GM18909 (cell line): ENCODE results near the gene CDC73.
"Not testable (repeated sequence)": the region's sequence is repeated elsewhere in the genome, so short reads cannot be mapped to it uniquely, and the experiment has no call there.

Source experiments
- ATAC-seq: cut with Tn5 transposase; IDR thresholded peaks from one replicate; pipeline ENCODE4 v1.9.1; 2021; ENCODE audit warnings: mild to moderate bottlenecking; ENCODE audit not compliant: unreplicated experiment, poor library complexity

CDC73 gene

DNA sequence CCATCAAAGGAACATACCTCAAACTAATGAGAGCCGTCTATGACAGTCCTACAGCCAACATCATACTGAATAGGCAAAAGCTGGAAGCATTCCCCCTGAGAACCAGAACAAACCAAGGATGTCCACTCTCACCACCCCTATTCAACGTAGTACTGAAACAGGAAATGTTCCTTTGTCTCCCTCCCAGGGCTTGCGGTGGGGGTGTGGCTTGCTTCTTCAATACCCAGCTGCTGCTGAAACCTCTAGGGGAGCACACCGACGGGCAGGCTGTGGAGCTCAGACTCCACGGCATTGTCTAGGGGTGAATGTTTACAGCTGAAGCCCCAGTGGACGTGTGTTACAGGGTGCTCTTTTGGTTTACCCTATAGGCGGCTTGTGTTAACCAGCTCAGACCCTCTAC, 95.1 kb downstream of the CDC73 start:
- no peak for ATAC-seq

DNA sequence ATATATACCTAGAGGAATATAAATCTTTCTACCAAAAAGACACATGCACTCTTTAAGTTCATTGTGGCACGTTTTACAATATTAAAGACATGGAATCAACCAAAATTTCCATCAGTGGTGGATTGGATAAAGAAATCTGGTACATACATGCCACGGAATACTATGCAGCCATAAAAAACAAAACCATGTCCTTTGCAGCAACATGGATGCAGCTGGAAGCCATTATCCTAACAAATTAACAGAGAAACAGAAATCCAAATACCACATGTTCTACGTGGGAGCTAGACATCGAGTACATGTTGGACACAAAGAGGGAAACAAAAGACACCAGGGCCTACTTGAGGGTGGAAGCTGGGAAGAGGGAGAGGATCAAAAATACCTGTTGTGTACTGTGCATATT, 97.6 kb downstream of the CDC73 start:
- no peak for ATAC-seq

DNA sequence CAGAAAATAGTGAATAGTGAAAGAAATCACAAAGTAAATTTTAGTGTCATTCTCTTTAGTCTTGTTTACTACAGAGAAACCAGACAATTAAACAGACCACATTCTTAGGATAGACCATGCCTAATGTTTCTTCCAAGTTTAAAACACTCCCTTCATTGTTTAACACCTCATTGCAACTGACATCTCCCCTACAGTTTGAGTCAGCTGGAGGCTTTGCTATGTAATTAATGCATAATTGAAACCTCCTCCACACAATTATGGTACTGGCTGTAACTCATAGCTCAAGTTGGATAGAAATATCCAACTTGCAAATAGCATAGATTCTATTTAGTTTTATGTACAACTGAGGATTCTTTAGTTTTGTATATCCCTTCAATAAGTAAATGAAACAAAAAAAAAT, 99.8 kb downstream of the CDC73 start:
- ATAC-seq, result no peak

DNA sequence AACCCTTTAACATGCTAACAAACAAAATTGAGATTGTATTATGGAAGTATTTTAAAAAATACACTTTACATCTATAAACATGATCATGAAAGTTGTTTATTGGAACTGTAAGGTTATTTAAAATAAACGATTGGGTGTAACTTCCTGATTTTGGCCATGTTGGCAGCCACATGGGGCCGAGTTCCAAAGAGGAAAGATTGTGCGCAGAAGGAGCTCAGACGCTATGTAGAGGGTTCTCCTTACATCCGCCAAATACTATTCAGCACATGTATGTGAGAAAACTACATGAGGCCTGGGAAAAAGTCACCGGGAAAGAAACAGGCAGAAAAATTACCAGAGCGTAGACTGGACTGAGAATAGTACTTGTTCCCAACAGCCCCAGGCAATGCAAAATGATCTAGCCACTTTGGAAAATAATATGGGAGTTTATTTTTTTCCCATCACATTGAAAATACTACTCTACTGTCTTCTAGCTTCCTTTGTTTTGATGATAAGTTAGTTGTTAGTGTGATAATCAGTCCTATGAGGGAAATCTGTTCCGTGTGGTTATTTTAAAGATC, 100.3 kb downstream of the CDC73 start:
- ATAC-seq, result no peak

DNA sequence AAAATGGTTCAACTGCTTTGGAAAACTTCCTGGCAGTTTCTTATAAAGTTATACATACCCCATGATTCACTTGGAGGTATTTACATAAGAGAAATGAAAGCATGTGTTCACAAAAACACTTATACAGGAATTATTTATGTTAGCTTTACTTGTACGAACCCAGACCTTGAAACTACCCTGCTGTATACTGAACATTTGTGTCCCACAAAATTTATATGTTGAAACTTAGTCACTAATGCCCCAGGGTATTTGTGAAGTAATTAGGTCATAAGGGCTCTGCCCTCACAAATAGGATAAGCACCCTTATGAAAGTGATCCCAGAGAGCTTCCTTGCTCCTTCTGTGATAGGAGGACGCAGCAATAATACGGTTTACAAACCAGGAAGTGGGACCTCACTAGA, 107.3 kb downstream of the CDC73 start:
- no peak for ATAC-seq

DNA sequence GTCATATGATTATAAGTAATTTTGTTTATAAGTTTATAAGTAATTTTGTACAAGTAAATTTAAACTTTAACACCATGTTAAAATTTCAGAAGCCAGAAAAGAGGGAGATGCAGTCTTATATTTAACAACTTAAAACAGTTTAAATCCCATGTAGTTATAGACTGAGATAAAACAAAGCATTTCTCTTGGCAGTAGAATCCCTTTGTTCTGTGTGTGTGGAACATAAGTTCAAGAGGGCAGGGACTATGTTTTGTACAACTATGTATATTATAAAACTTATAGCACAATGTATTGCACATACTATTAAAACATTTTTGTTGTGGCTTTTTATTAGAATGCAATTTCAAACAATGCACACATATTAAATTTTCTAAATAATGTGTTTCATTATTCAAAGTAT, 109.3 kb downstream of the CDC73 start:
- not testable (repeated sequence) for ATAC-seq

DNA sequence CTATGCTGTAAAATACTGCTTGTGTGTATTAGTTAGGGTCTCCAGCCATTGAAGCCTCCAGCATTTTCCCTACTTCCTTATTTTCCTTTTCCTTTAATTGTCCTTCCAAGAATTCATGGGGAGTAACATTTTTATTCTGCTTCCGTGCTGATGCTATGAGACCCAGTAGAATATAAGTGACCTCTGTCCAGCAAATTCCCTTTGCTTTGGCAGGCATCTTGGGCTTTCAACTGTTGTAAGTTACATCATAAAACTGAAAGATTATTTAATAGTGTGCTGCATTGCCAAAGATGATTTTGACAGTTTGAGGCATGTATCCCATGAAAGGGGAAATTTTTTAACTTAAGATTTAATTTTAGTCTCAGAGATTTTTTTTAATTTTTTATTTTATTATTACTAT, 112.7 kb downstream of the CDC73 start:
- ATAC-seq, result no peak

DNA sequence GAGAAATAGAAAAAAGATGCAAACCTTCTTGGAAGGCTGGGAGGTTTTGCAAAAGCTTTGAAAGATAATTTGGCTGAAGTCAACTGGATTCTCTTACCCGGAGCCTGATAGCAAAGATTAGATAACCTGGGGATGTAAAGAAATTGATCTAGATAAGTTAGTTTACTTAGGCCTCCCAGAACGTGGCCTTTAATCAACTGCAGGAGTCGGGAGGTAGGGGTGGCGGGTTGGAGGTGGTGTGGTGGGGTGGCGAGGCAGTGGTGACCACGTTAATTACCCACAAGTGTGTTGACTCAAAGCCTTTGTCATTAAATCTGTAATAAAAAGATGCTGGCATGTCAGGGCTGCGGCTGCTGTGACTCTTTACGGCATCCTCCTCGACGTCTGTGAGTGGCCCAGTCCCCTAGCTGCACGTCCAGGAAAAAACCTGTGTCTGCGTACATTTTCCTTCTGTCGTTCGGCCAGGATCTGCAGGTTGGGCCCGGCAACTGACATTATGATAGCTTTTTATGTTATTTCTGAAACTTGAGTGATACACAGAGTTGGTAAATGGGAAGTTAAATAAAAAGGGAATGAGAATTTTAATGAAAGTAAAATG, 115.6 kb downstream of the CDC73 start:
- ATAC-seq, result no peak

DNA sequence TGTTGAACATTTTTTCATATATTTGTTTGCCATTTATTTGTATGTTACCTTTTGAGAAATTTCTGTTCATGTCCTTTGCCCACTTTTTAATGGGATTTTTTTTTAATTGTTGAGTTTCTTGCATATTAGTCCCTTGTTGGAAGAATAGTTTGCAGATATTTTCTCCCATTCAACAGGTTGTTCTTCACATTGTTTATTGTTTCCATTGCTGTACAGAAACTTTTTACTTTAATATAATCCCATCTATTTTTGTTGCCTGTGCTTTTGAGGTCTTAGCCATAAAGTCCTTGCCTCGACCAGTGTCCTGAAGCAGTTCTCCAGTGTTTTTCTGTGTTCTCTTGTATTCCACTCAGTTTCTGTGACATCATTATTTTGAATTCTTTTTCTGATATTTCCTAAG, 118.8 kb downstream of the CDC73 start:
- ATAC-seq, result no peak

DNA sequence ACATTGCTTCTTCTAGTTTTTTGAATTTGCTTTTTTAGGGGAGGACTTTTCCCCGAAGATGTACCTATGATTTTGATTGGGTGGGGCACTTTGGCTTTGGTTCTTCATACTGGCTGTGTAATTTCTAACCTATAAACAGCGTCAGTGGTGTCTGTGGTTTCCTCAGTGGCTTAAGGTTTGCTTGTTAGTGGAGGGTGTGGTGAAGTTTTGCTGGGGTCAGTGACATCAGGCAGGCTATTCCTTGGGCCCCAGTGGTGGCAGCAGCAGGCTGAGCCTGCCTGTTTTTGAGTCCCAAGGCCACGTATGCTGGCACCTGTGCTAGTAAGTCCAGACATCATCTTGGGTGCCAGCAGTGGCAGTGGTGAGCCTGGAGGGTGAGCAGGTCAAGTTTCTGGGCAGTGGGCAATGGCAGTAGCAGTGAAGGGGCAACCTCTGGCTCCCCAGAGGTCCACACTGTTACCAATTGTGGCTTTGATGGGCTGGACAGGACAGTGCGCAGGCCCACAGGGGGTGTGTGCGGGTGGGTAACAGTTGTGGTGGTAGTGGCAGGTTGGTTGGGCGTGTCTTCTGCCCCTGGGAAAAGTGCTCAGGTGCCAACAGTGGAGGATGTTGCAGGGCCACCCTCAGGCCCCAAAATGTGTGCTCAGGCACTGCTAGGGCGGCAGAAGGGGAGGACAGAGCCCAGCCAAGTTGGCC, 119.4 kb downstream of the CDC73 start:
- ATAC-seq, result no peak

DNA sequence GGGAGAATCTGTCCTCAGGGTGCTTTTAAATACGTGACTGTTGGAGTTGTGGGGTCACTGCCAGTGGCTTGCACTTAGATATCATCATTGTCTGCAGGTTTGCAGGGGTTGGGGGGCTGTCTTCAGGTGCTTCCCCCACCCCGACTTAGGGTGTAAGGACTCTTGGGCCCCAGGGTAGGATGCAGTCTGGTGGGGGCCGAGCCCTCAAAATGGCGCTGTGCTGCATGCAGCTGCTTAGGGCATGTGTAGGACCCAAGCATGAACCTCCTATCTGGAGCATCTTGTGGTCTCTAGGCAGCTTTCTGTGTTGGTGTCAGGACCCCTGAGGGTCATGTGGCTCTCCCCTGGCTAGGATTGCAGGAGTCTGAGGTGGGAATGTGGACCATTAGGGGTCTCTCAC, 120.2 kb downstream of the CDC73 start:
- ATAC-seq, result no peak

DNA sequence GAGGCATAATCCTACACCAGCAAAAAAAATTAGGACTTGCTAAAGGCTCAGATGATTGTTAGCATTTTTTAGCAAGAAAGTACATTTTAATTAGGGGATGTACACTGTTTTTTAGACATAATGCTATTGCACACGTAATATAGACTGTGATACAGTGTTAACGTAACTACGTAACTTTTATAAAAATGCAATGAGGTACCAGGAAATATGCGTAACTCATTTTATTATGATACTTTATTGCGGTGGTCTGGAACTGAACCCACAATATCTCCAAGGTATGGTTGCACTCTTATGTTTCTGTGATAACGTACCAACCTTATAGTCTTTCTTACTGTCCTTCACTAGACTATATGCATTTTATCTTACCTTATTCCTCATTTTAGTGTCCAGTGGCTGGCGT, 127.4 kb downstream of the CDC73 start:
- no peak for ATAC-seq

DNA sequence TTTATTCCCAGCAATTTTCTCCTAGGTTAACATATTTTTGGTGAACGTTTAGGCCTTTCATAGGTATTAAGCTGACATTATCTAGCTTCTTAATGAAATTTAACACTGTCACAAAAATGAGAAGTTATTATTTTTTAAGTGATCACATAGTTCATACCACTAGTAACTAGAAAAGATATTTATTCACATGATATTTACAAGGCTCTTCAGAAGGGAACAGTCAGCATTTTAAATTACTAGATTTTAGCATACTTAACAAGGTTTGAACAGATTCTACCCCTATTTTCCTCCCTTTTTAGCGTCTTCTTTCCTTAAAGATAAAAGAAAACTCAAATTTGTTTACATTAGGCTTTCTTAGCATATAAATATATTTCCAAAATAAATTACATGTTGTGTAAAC, 130.1 kb downstream of the CDC73 start:
- ATAC-seq, result no peak

DNA sequence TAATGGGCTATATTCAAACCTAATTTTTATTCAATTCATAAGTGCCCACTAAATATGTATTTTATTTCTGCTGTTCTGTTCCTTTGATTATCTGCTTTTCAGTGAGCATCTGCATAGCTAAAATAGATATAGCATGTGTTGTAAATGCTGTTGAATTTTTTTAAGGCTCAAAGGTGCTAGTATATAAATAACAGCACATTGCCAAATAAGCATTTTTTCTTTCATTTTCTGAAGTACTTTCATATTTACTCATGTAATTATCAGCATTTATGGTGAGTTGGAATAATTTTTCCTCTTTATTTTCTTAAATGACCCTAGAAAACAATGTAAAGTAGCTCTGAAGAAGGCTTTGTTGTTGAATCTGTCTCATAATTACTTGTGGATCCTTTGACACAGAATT, 134.2 kb downstream of the CDC73 start:
- peak; percentile 43 for ATAC-seq

DNA sequence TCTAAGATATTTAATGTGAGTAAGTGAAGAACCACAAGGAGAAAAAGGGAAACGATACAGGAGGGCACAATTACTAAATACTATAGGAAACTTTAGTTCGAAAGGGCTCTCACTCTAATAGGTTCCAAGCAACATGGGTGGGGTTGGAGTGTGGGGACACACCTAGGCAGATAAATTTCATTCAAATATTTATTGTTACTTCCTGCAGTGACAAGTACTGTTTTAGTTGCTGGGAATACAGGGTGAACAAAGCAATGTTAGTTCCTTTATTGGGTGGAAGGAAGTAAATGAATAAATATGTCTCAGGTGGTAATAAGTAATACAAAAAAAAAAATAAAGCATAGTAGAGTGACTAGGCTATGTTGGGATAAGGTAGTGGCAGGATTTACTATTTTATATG, 137.8 kb downstream of the CDC73 start:
- no peak for ATAC-seq

DNA sequence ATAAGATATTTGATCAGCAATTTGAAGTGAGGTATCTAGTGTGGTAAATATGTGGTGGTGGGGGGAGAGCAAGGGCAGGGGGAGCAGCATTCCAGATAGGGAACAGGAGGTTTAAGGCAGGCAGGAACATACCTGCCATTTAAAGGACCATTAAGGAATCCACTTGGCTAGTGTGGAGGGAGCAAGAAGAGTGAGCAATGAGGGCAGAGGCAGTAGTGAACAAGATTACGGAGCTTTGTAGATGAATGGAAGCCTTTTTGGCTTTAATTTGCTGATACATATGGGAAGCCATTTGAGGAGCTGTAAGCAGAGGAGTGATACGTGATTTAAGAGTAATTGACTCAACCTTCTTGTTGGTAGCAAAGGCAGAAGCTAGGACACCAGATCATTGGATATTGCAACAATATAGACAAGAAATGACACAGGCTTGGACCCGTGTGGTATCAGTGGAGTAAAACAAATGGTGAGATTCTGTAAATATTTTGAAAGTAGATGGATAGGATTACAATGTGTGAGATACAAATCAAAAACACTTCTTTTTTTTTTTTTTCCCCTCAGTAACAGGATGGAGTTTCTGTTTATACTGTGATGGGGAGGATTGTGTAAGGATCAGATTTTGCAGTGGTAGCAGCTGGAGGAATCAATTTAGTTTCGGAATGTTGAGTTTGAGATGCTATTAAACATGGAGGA, 138.4 kb downstream of the CDC73 start:
- ATAC-seq, result no peak

DNA sequence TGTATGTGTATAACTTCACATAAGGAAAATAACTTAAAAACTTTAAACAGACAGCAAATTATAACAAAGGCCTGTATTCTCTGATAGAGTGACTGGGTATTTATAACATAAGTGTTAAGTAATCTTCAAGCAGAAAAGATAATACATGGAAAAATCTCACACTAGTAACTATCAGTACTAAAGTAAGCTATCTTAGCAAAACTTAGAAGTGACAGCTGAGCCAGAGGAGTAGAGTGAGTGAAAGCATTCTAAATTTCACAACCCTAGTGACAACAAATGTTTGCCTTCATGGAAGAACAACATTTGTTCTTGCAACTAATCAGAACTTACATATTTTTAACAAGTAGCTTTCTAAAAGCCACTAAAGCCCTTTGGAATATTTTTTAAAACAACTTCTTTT, 139.1 kb downstream of the CDC73 start:
- no peak for ATAC-seq

DNA sequence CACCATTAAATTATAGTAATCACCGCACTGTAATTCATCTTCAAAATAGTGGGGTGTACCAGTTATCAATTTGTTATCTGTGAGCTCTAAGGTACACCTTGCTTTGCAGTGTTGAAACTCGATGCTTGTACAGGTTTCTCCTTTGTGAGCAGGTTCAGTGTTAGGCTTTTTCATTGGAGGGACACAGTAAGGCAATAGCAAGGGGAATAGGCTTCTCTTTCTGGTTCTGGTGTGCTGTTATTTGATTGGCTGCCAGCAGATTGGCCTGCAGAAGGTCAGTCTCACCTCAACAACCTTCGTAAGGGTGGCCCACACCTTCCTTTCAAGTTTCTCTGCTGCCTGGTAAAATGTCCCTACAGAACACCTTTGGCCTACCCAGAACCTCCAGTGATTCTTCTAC, 140.8 kb downstream of the CDC73 start:
- no peak for ATAC-seq

DNA sequence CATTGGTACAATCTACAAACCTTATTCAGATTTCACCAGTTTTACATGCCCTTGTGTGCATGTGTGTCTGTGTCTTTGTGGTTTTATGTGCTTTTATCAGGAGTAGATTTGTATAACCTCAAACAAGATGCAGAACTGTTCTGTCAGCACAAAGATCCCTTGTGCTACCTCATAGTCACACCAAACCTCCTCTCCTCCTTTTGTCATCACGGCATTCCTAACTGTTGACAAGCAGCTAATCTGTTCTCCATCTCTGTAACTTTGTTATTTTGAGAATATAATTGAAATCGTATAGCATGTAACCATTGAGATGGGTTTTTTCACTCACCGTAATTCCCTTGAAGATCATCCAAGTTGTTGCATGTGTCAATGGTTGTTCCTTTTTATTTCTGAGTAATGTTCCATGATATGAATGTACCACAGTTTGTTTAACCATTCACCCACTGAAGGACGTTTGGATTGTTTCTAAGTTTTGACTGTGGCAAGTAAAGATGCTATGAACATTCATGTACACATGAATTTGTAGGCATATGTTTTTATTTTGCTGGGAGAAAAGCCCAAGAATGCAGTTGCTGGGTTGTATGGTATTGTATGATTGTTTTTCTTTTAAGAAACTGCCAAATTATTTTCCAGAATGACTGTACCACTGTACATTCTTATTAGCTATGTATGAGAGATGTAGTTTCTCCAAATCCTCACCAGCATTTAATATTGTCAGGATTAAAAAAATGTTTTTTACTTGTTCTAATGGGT, 142.7 kb downstream of the CDC73 start:
- ATAC-seq, result no peak

DNA sequence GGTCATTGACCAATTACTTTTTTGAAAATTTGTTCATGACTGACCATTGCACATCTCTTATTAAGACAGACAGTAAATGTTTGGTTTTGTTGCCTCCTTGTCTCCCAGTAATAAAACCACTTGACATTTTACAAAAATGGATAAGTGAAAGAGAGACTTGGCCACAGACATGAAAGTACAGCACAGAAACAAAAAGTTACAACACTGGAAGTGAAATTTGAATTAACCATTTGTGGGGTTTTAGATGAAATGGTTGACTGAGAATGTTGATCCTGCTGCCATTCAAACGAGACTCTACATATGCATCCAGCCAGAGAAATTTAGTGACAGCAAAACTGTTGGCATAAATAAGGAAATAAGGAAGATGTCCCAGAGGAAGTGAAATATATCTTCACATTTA, 143.9 kb downstream of the CDC73 start:
- peak; percentile 39 for ATAC-seq

DNA sequence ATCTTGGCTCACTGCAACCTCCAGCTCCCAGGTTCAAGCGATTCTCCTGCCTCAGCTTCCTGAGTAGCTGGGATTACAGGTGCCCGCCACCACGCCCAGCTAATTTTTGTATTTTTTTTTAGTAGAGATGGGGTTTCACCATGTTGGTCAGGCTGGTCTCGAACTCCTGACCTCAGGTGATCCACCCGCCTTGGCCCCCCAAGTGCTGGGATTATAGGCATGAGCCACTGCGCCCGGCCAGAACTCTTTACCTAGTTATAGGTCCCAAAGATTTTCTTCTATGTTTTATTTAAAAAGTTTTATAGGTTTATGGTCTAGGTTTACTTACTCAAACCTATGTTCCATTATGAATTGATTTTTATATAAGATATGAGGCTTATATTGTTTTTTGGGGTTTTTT, 145.0 kb downstream of the CDC73 start:
- not testable (repeated sequence) for ATAC-seq
